HCT116 (cell line): ENCODE results near the gene EWSR1.

Experiments
- EZH2 ChIP-seq: fragments of 200-600 bp; sonication (generic); IDR thresholded peaks from 2 replicates; pipeline ENCODE4 v1.6.1; 2017; ENCODE audit warnings: antibody characterized with exemption, mixed run types
- EZH2phosphoT487 ChIP-seq: fragments of 200-600 bp; IDR thresholded peaks from 2 replicates; pipeline ENCODE4 v1.6.1; 2018; ENCODE audit warnings: antibody characterized with exemption, borderline replicate concordance
- POLR2A ChIP-seq: IDR thresholded peaks from 2 replicates; pipeline ENCODE4 v1.7.0; 2011; ENCODE audit warnings: borderline replicate concordance; ENCODE audit not compliant: insufficient read depth, insufficient read length; ENCODE audit errors: extremely low read depth
- YY1 ChIP-seq: IDR thresholded peaks from 2 replicates; pipeline ENCODE4 v1.6.1; 2011; ENCODE audit warnings: low read length, low read depth, moderate library complexity, mild to moderate bottlenecking; ENCODE audit not compliant: insufficient replicate concordance; ENCODE audit errors: extremely low read depth
- TF ChIP-seq, protein P1 (sequence below), 3 experiments: fragments of 200-600 bp in 1 of 3; sonication (generic) in 1 of 3; IDR thresholded peaks in 2 of 3; conservative IDR thresholded peaks in 1 of 3; 2 replicates each; pipeline ENCODE4 v1.5.1; 2012 to 2017; ENCODE audit warnings: low read depth in 2 of 3, low read length in 2 of 3, antibody characterized with exemption in 1 of 3, borderline replicate concordance in 1 of 3, control low read depth in 1 of 3, mild to moderate bottlenecking in 1 of 3, mixed read lengths in 1 of 3, mixed run types in 1 of 3, moderate library complexity in 1 of 3; ENCODE audit not compliant: insufficient read depth in 1 of 3

DNA sequence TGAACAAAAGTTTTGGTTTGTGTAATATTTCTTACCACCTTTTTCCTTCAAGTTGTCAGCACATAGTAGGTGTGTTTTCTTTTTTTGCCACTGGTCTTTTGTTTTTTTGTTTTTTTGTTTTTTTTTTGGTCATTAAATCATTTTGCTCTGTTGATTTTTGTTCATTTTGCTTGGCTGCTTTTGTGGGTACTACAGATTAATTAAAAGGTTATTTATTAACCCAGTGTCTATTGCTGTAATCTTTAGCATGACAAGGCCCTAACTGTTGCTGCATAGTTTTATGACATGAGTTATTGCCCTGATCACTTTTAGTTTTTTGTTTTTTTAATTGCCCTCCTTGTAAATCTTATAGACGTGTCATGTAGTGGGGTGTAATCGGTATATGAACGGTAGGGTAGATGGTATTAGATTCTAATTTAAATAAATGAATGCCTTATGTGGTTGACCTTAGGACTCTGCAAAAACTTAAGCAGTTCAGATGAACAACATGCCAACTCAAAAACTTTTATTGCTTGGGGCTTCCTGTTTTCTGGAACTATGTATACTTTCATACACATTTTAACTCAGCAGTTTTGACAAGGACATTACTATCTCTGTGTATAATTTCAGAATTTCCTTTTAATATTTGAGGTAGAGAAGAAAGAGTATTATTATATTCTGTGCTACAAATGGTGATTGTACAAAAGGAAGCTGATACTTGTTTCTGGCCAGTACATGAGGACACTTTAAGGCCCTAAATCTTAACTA, 7.9 kb downstream of the EWSR1 start:
- no peak for TF ChIP-seq POLR2A
- TF ChIP-seq EZH2: no peak
- TF ChIP-seq, protein P1, sequence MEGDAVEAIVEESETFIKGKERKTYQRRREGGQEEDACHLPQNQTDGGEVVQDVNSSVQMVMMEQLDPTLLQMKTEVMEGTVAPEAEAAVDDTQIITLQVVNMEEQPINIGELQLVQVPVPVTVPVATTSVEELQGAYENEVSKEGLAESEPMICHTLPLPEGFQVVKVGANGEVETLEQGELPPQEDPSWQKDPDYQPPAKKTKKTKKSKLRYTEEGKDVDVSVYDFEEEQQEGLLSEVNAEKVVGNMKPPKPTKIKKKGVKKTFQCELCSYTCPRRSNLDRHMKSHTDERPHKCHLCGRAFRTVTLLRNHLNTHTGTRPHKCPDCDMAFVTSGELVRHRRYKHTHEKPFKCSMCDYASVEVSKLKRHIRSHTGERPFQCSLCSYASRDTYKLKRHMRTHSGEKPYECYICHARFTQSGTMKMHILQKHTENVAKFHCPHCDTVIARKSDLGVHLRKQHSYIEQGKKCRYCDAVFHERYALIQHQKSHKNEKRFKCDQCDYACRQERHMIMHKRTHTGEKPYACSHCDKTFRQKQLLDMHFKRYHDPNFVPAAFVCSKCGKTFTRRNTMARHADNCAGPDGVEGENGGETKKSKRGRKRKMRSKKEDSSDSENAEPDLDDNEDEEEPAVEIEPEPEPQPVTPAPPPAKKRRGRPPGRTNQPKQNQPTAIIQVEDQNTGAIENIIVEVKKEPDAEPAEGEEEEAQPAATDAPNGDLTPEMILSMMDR (IDR thresholded peaks at IDR 0.05 in 2 of 3, conservative IDR thresholded peaks at IDR 0.05 in 1 of 3; ENCODE audit: borderline replicate concordance in 1 of 3, insufficient read depth in 1 of 3, low read depth in 2 of 3, low read length in 2 of 3): no peak
- TF ChIP-seq YY1: no peak
- TF ChIP-seq EZH2phosphoT487: no peak
